ENCODE measurements around the gene IL13. TPM values are rescaled to one million over a fixed set of nuclear protein-coding genes. Genes with fewer than 3 reads are reported as not detected.

IL13 gene
- total and polyA plus RNA-seq, 12 donors: 0.01 to 0.51 TPM; not detected in 10

DNA sequence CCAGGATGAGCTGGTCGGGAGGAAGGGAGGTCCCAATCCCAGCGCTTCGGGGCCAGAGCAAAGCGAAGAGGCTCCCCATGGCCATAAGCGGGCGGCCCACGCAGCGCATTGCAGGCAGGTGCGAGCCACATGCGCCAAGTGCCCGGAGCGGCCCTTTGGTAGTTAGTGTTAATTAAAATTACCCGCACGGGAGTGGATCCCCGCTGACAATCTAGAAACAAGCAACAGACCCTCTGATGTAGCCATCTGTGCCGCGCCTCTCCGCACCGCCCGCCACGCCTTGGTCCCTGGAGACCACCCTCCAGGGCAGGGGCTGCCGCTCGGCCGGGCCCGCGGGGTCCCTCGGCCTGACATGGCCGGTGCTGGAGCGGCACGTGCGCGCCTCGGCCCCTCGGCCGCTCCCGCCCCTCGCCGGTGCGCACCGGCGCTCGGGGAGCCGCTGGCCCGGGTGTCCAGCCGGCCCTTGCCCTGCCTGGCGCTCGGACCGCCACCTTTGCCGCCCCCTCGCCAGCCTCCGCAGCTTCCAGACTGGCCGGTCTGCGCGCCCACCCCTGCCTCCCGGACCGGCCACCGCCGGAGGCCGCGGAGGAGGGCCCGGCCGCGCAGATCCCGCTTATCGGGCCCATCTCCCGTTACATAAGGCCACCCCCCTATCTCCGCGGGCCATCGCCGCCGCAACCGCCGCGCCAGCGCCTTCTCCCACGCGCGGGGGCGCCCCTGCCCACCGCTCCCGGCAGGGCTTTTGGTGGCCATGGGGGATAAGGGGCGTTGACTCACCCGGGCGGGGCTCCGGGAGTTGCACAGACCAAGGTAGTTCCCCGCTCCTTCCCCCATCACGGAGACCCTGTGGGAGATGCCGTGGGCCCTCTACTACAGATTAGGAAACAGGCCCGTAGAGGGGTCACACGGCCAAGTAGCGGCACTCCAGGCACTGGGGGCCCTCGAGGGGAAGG lies 1.9 kb upstream of the IL13 start:
- ATAC-seq: peak in 3 of 8 donors; percentile 37 to 47 (median 40)
- 3 to 4% methylated on average over 86 to 92 of the region's 92 CpGs for WGBS, 2 donors
- no peak overlapping the region for H3K27ac ChIP-seq
- intact Hi-C loops (cut with DNase I): no loop called here
- peak overlapping the region; percentile 20 to 55 (median 44) for H3K4me3 ChIP-seq
- H3K27me3 ChIP-seq: peaks cover 0 to 54% (median 39%) of the 10 kb centered on the region in 7 donors
- H3K9me3 ChIP-seq: no peaks in the 10 kb centered on the region
- H3K36me3 ChIP-seq: no peaks in the 10 kb centered on the region
- DNase-seq: no peak
- peak in 1 of 9 donors; percentile 7 for TF ChIP-seq CTCF (IDR thresholded peaks at IDR 0.05)
- H3K4me1 ChIP-seq: peaks cover 0 to 12% (median 10%) of the 10 kb centered on the region in 9 donors

- DNase-seq (no peak), ATAC-seq (peak in 1 of 8 donors; percentile 13)
- Histone ChIP-seq H3K27ac (no peak overlapping the region), H3K4me1 (peaks cover 0 to 12% (median 10%) of the 10 kb centered on the region in 9 donors), H3K27me3 (peaks cover 0 to 54% (median 39%) of the 10 kb centered on the region in 7 donors), H3K4me3 (peak overlapping the region in 7 of 10 donors; percentile 20 to 55 (median 47)), H3K9me3 (no peaks in the 10 kb centered on the region), H3K36me3 (no peaks in the 10 kb centered on the region)
- intact Hi-C loops (cut with DNase I): no loop called here
- WGBS, 2 donors: 68 to 69% methylated on average over 12 of the region's 12 CpGs
- no peak for TF ChIP-seq CTCF (IDR thresholded peaks at IDR 0.05)
Observed at GRCh38 chr5:132656774-132657355, 1.1 kb upstream of the IL13 start.

DNA sequence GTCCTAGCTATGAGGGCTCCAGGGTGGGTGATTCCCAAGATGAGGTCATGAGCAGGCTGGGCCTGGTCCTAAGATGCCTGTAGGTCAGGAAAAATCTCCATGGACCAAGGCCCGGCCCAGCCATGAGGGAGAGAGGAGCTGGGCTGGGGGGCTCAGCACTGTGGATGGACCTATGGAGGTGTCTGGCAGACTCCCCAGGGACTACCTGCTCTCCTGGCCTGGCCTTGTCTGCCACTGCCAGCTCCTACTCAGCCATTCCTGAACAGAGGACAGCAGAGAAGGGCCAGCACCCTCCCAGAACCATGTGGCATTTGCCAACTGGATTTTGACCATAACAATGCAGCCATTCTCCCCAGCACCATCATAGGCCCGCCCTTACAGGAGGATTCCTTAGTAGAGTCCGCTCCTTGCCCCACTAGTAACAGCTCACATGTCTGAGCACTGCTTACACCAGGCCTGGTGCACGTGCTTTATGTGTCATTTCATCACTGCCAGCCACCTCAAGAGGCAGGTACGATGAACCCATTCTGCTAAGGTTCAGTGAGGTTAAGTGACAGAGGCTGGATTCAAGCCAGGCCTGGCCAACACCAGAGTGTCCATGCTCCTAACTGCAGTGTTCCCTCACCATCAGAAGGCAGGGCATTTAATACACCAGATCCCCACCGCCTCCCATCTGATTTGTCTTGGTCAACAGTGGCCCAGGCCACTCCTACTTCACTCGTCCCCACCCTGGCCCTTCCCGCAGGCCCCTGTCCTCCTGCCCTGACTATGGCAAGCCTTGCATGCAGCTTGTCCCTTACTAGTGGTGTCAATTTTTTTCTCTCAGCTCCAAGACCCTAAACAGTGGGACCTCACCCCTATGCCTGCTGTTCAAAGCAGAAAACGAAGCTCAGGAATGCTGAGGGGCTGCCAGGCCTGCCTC lies 669 bp downstream of the IL13 start:
- Histone ChIP-seq H3K27ac (no peak overlapping the region), H3K36me3 (no peaks in the 10 kb centered on the region), H3K4me3 (no peak overlapping the region), H3K4me1 (peaks cover 0 to 14% (median 10%) of the 10 kb centered on the region in 9 donors), H3K27me3 (peaks cover 0 to 41% (median 35%) of the 10 kb centered on the region in 7 donors), H3K9me3 (no peaks in the 10 kb centered on the region)
- intact Hi-C loops (cut with DNase I): no loop called here
- WGBS, 2 donors: 91 to 93% methylated on average over 9 of the region's 9 CpGs
- ATAC-seq: no peak
- TF ChIP-seq CTCF (IDR thresholded peaks at IDR 0.05): no peak
- no peak for DNase-seq

Measured in heart right ventricle (tissue), 16 donors.